GM19239 (cell line): ENCODE measurements around the gene LIMS2.
A peak's percentile ranks its signal among the peaks of the same experiment; 100 is the strongest.

Source experiments
- DNase-seq: peaks from one replicate; pipeline ENCODE4 v3.0.0; 2011; ENCODE audit warnings: low spot score; ENCODE audit not compliant: insufficient read length
- FAIRE-seq: peaks from 2 replicates; lab custom pipeline; 2011; peaks lifted over from hg19 to GRCh38; lab: Jason Lieb, UNC

LIMS2 gene

GRCh38 chr2:127637236-127637630, 38.1 kb downstream of the LIMS2 start:
- FAIRE-seq (no peak), DNase-seq (no peak)

GRCh38 chr2:127636248-127637235, 38.8 kb downstream of the LIMS2 start:
- FAIRE-seq (no peak), DNase-seq (no peak)

GRCh38 chr2:127635380-127636237, 39.7 kb downstream of the LIMS2 start:
- DNase-seq (no peak), FAIRE-seq (no peak)

GRCh38 chr2:127634626-127635379, 40.5 kb downstream of the LIMS2 start:
- FAIRE-seq: no peak
- DNase-seq: no peak

GRCh38 chr2:127634066-127634617, 41.2 kb downstream of the LIMS2 start:
- no peak for FAIRE-seq
- DNase-seq: no peak

GRCh38 chr2:127633556-127634065, 41.7 kb downstream of the LIMS2 start:
- FAIRE-seq: no peak
- DNase-seq: no peak

- FAIRE-seq: no peak
- DNase-seq: peak; percentile 69
Observed at GRCh38 chr2:127632592-127633489, 42.5 kb downstream of the LIMS2 start.

- no peak for DNase-seq
- no peak for FAIRE-seq
Observed at GRCh38 chr2:127631997-127632581, 43.2 kb downstream of the LIMS2 start.

GRCh38 chr2:127631541-127631996, 43.8 kb downstream of the LIMS2 start:
- DNase-seq: no peak
- FAIRE-seq: no peak

GRCh38 chr2:127630864-127631540, 44.3 kb downstream of the LIMS2 start:
- DNase-seq: no peak
- FAIRE-seq: no peak

GRCh38 chr2:127630096-127630863, 45.0 kb downstream of the LIMS2 start:
- FAIRE-seq (no peak), DNase-seq (no peak)

- no peak for FAIRE-seq
Observed at GRCh38 chr2:127629637-127630036, 45.7 kb downstream of the LIMS2 start.

GRCh38 chr2:127628767-127629614, 46.3 kb downstream of the LIMS2 start:
- no peak for DNase-seq
- no peak for FAIRE-seq

More at GRCh38 chr2:127629637-127630036, 45.7 kb downstream of the LIMS2 start:
- DNase-seq: no peak

- DNase-seq (no peak), FAIRE-seq (no peak)
Observed at GRCh38 chr2:127627740-127628571, 47.4 kb downstream of the LIMS2 start.
